Measurements from ENCODE around the gene SFXN5.

- TF ChIP-seq SUZ12 (IDR thresholded peaks at IDR 0.05) (no peak), TARDBP (IDR thresholded peaks at IDR 0.05) (no peak), FOXA1 (IDR thresholded peaks at IDR 0.05) (no peak), BHLHE40 (IDR thresholded peaks at IDR 0.05; ENCODE audit: borderline replicate concordance) (no peak), PKNOX1 (IDR thresholded peaks at IDR 0.05) (no peak), SP1 (IDR thresholded peaks at IDR 0.05) (no peak), ELF4 (IDR thresholded peaks at IDR 0.05) (no peak)
These were observed 119.2 kb downstream of the SFXN5 start for GRCh38 chr2:72952110-72952823.
